ENCODE measurements around the gene SCYL1. TPM values are rescaled to one million over a fixed set of nuclear protein-coding genes. Genes with fewer than 3 reads are reported as not detected.

Gene SCYL1
- total RNA-seq, 1 experiment from 2014 or later: 54.7 TPM

DNA sequence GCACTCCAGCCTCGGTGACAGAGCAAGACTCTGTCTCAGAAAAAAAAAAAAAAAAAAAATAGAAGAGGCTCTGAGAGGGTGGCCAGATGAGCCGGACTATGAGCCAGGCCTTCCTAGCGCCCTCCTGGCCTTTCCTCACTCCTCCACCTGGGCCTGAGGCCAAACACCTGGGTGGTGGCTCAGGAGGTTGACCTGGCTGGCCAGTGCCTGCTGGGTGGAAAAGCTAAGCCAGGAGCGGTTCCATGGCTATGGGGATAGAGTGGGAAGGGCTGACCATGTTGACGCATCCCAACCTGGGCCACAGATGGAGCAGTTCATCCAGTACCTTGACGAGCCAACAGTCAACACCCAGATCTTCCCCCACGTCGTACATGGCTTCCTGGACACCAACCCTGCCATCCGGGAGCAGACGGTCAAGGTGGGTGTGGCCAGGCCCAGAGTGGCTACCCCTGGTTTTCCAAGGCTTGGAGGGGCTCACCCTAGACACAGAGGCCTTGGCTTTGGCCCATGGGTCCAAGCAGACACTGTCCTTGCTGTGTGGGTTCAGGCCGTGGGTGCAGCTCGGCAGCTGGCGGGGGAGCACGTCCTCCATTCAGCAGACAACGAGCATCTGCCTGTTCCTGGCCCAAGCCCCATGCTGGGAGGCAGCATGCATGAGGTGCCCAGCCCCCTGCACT is 7.6 kb downstream of the SCYL1 start:
- H2AFZ ChIP-seq (ENCODE audit: low read length): no peak overlapping the region
- no peak for DNase-seq
- H2BK20ac ChIP-seq (ENCODE audit: low read depth, low read length, poor library complexity, severe bottlenecking): no peak overlapping the region
- H4K8ac ChIP-seq (replicated peaks; ENCODE audit: insufficient read length, low read depth, low read length): no peak overlapping the region
- H4K91ac ChIP-seq (ENCODE audit: insufficient read length, low read depth, low read length): no peak overlapping the region
- no peak overlapping the region for H2AK5ac ChIP-seq (ENCODE audit: insufficient read length, low read length)
- TF ChIP-seq, protein P1, sequence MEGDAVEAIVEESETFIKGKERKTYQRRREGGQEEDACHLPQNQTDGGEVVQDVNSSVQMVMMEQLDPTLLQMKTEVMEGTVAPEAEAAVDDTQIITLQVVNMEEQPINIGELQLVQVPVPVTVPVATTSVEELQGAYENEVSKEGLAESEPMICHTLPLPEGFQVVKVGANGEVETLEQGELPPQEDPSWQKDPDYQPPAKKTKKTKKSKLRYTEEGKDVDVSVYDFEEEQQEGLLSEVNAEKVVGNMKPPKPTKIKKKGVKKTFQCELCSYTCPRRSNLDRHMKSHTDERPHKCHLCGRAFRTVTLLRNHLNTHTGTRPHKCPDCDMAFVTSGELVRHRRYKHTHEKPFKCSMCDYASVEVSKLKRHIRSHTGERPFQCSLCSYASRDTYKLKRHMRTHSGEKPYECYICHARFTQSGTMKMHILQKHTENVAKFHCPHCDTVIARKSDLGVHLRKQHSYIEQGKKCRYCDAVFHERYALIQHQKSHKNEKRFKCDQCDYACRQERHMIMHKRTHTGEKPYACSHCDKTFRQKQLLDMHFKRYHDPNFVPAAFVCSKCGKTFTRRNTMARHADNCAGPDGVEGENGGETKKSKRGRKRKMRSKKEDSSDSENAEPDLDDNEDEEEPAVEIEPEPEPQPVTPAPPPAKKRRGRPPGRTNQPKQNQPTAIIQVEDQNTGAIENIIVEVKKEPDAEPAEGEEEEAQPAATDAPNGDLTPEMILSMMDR (conservative IDR thresholded peaks at IDR 0.05): no peak
- H3K4me1 Mint-ChIP-seq: no peaks in the 10 kb centered on the region
- H3T11ph ChIP-seq (ENCODE audit: low read length): no peak overlapping the region
- peaks cover 13 to 64% (median 55%) of the 10 kb centered on the region in 3 experiments for H3K36me3 Mint-ChIP-seq (ENCODE audit: insufficient read depth in 1 of 3, low read depth in 3 of 3)
- no peaks in the 10 kb centered on the region for H3K9me3 ChIP-seq (ENCODE audit: control insufficient read depth, low read depth, low read length)
- no peak overlapping the region for H3K23ac ChIP-seq (ENCODE audit: insufficient read length, low read depth, low read length)
- no peak overlapping the region for H4K5ac ChIP-seq (ENCODE audit: insufficient read length, low read depth, low read length)
- no peak overlapping the region for H3K9ac ChIP-seq (ENCODE audit: extremely low read depth, insufficient read length, low read length)
- H3K4ac ChIP-seq (ENCODE audit: low read depth, low read length): no peak overlapping the region
- H3K27me3 Mint-ChIP-seq (ENCODE audit: low read depth): peaks cover 1% of the 10 kb centered on the region; the same call in 1 of the 2 replicates
- H3K79me1 ChIP-seq (ENCODE audit: insufficient read depth, low read depth, low read length, poor library complexity, severe bottlenecking): no peaks in the 10 kb centered on the region
- H3K23me2 ChIP-seq (ENCODE audit: insufficient read length, low read depth, low read length, poor library complexity, severe bottlenecking): no peaks in the 10 kb centered on the region
- H3K9me3 Mint-ChIP-seq: no peaks in the 10 kb centered on the region; a peak in 1 of 5 replicates
- H3K4me1 ChIP-seq (ENCODE audit: insufficient read depth, low read length): no peaks in the 10 kb centered on the region
- no peak overlapping the region for H3K4me3 Mint-ChIP-seq
- no peak overlapping the region for H3K27ac ChIP-seq (ENCODE audit: insufficient read length, low read depth, low read length)
- WGBS (ENCODE audit: extremely low coverage, insufficient read length, low lambda C conversion rate): no CpG with 5 or more reads among the region's 15 CpGs
- no peak overlapping the region for H3K56ac ChIP-seq (ENCODE audit: insufficient read length, low read depth, low read length)
- H2BK15ac ChIP-seq (ENCODE audit: low read depth, low read length): no peak overlapping the region
- no peak overlapping the region for H3K27ac Mint-ChIP-seq
- no peaks in the 10 kb centered on the region for H3K27me3 ChIP-seq (ENCODE audit: insufficient read depth, low read length)
- H2BK120ac ChIP-seq (ENCODE audit: low read depth, low read length, poor library complexity, severe bottlenecking): no peak overlapping the region
- no peak overlapping the region for H3K14ac ChIP-seq (ENCODE audit: insufficient read depth, low read length)
- no peak overlapping the region for H3K18ac ChIP-seq (ENCODE audit: insufficient read length, low read depth, low read length)
- H2BK5ac ChIP-seq (ENCODE audit: insufficient read length, low read length): no peak overlapping the region
- H3K4me2 ChIP-seq (ENCODE audit: insufficient read depth, insufficient read length, low read length): no peak overlapping the region
- no peaks in the 10 kb centered on the region for H3K79me2 ChIP-seq (ENCODE audit: insufficient read depth, low read length)
- H4K20me1 ChIP-seq (ENCODE audit: control insufficient read depth, insufficient read depth, insufficient read length): no peaks in the 10 kb centered on the region
- no peak overlapping the region for H2BK12ac ChIP-seq (ENCODE audit: insufficient read length, low read depth, low read length)
